Activated CD8-positive, alpha-beta memory T cell treated with anti-CD3 and anti-CD28 coated beads for 1 hour (primary cell): ENCODE data around the gene TSPAN17.

Source experiments
- DNase-seq, 2 donors: peaks; one replicate each; pipeline ENCODE4 v3.0.0-alpha.2; 2020; ENCODE audit warnings: low read depth in 1 of 2; ENCODE audit errors: extremely low read depth in 1 of 2

TSPAN17 gene

GRCh38 chr5:176620333-176620981 lies 26.8 kb upstream of the TSPAN17 start:
- no peak for DNase-seq

GRCh38 chr5:176621661-176622079 lies 25.6 kb upstream of the TSPAN17 start:
- no peak for DNase-seq

- DNase-seq, result no peak
Observed at GRCh38 chr5:176624142-176624541, 23.1 kb upstream of the TSPAN17 start.

GRCh38 chr5:176624938-176625337 lies 22.3 kb upstream of the TSPAN17 start:
- no peak for DNase-seq

GRCh38 chr5:176625512-176625911 lies 21.8 kb upstream of the TSPAN17 start:
- no peak for DNase-seq

GRCh38 chr5:176625966-176626875 lies 21.1 kb upstream of the TSPAN17 start:
- no peak for DNase-seq

- DNase-seq, result no peak
Observed at GRCh38 chr5:176626876-176627236, 20.4 kb upstream of the TSPAN17 start.

- no peak for DNase-seq
Observed at GRCh38 chr5:176627582-176627981, 19.7 kb upstream of the TSPAN17 start.

GRCh38 chr5:176628406-176629228 lies 18.7 kb upstream of the TSPAN17 start:
- DNase-seq, result no peak

GRCh38 chr5:176629317-176629852 lies 17.9 kb upstream of the TSPAN17 start:
- DNase-seq, result no peak

- DNase-seq, result peak in 1 of 2 donors; percentile 31
Observed at GRCh38 chr5:176629853-176630680, 17.2 kb upstream of the TSPAN17 start, which contains the start of the genes EIF4E1B and SNCB. EIF4E1B (plus strand) TSS chr5:176630675; CDS start chr5:176642788, 12,113 bp downstream. SNCB (minus strand) TSS chr5:176630534; CDS start chr5:176629654, 880 bp downstream.

GRCh38 chr5:176630681-176631222 lies 16.5 kb upstream of the TSPAN17 start:
- DNase-seq, result no peak

GRCh38 chr5:176631383-176632200 lies 15.7 kb upstream of the TSPAN17 start:
- DNase-seq, result no peak

- DNase-seq, result no peak
Observed at GRCh38 chr5:176632745-176633144, 14.5 kb upstream of the TSPAN17 start.

GRCh38 chr5:176633598-176633997 lies 13.7 kb upstream of the TSPAN17 start:
- DNase-seq, result no peak

- DNase-seq, result no peak
Observed at GRCh38 chr5:176636426-176636825, 10.9 kb upstream of the TSPAN17 start.

- DNase-seq, result no peak
Observed at GRCh38 chr5:176637556-176637955, 9.7 kb upstream of the TSPAN17 start.

- no peak for DNase-seq
Observed at GRCh38 chr5:176638437-176638836, 8.8 kb upstream of the TSPAN17 start.

GRCh38 chr5:176639208-176639607 lies 8.1 kb upstream of the TSPAN17 start:
- DNase-seq, result no peak
